Naive thymus-derived CD4-positive, alpha-beta T cell (primary cell): ENCODE data around the gene ZNF236. TPM values are rescaled to one million over a fixed set of nuclear protein-coding genes. Genes with fewer than 3 reads are reported as not detected.
A peak's percentile ranks its signal among the peaks of the same experiment; 100 is the strongest.

Source experiments
- ATAC-seq: fragments of 150-1000 bp; cut with Tn5 transposase; 2 replicates; pipeline ENCODE4 v1.10.0; 2021; ENCODE audit warnings: mild to moderate bottlenecking, moderate library complexity
- CTCF ChIA-PET: fragments of 350-600 bp; sonication (Branson Sonifier 250); formaldehyde crosslinking; loops from one replicate; lab custom pipeline; 2021; ENCODE audit warnings: antibody characterized with exemption; lab: Charles Lee
- POLR2A ChIA-PET: fragments of 350-600 bp; sonication (Branson Sonifier 250); formaldehyde crosslinking; loops from one replicate; lab custom pipeline; 2021; ENCODE audit warnings: antibody characterized with exemption, inconsistent platforms; lab: Charles Lee
- DNase-seq, 9 donors: peaks; one replicate each; pipeline versions ENCODE4 v3.0.0 to v3.0.0-alpha.2; 2020 to 2022; ENCODE audit warnings: mixed read lengths in 1 of 9
- H3K27ac ChIP-seq: one replicate; pipeline ENCODE4 v1.7.0; 2013; ENCODE audit warnings: mild to moderate bottlenecking, low read depth, low read length, moderate library complexity
- H3K27me3 ChIP-seq, 2 donors: one replicate each; pipeline ENCODE4 v1.7.0; 2013; ENCODE audit warnings: low read length in 2 of 2, mild to moderate bottlenecking in 2 of 2, moderate library complexity in 2 of 2; ENCODE audit not compliant: control insufficient read depth in 2 of 2, insufficient read depth in 2 of 2
- H3K36me3 ChIP-seq, 3 experiments: 1 replicate in 2 of 3; 2 replicates in 1 of 3; pipeline ENCODE4 v1.7.0; 2013; ENCODE audit warnings: low read length in 3 of 3, mild to moderate bottlenecking in 3 of 3, moderate library complexity in 1 of 3; ENCODE audit not compliant: insufficient read depth in 3 of 3, control insufficient read depth in 2 of 3
- H3K4me1 ChIP-seq, 2 donors: one replicate each; pipeline ENCODE4 v1.7.0; 2013; ENCODE audit warnings: low read length in 2 of 2, mild to moderate bottlenecking in 2 of 2, moderate library complexity in 1 of 2; ENCODE audit not compliant: control insufficient read depth in 2 of 2, insufficient read depth in 2 of 2
- H3K4me3 ChIP-seq: 2 replicates; pipeline ENCODE4 v1.7.0; 2013; ENCODE audit warnings: mild to moderate bottlenecking, low read length
- H3K9me3 ChIP-seq, 3 experiments: 1 replicate in 2 of 3; 2 replicates in 1 of 3; pipeline ENCODE4 v1.7.0; 2013; ENCODE audit warnings: low read length in 3 of 3; ENCODE audit not compliant: control insufficient read depth in 2 of 3
- H3K27ac Mint-ChIP-seq, 9 donors: one replicate each; pipeline ENCODE4 v1.8.0; 2020 to 2022; ENCODE audit warnings: mixed read lengths in 9 of 9, mild to moderate bottlenecking in 8 of 9, moderate library complexity in 5 of 9, inconsistent platforms in 2 of 9
- H3K27me3 Mint-ChIP-seq, 5 donors: one replicate each; pipeline ENCODE4 v1.8.0; 2021 to 2022; ENCODE audit warnings: mixed read lengths in 5 of 5, mild to moderate bottlenecking in 1 of 5
- H3K36me3 Mint-ChIP-seq, 5 donors: one replicate each; pipeline ENCODE4 v1.8.0; 2020 to 2022; ENCODE audit warnings: mixed read lengths in 5 of 5, mild to moderate bottlenecking in 3 of 5, inconsistent platforms in 1 of 5
- H3K4me1 Mint-ChIP-seq, 7 donors: one replicate each; pipeline ENCODE4 v1.8.0; 2020 to 2022; ENCODE audit warnings: mixed read lengths in 7 of 7, mild to moderate bottlenecking in 3 of 7, inconsistent platforms in 1 of 7
- H3K4me3 Mint-ChIP-seq, 10 donors: one replicate each; pipeline ENCODE4 v1.8.0; 2020 to 2022; ENCODE audit warnings: mild to moderate bottlenecking in 10 of 10, mixed read lengths in 10 of 10, moderate library complexity in 6 of 10, inconsistent platforms in 2 of 10
- H3K9me3 Mint-ChIP-seq, 11 donors: one replicate each; pipeline ENCODE4 v1.8.0; 2020 to 2022; ENCODE audit warnings: mixed read lengths in 11 of 11, mild to moderate bottlenecking in 4 of 11, inconsistent platforms in 1 of 11, moderate library complexity in 1 of 11
- intact Hi-C, 2 donors: fragments of 100-400 bp; cut with micrococcal nuclease; formaldehyde crosslinking; loops; one replicate each; pipeline ENCODE4 v1.15.1; 2023
- polyA plus RNA-seq, 2 donors: library from polyadenylated mRNA; unstranded; fragments of 300-500 nt; fragmentation: Illumina TruSeq; gene quantifications; one replicate each; pipeline ENCODE4 v1.2.3, GENCODE V29; 2021
- total RNA-seq, 6 experiments: library from RNA in 5 of 6; stranded (reverse) in 5 of 6; gene quantifications; 1 replicate in 5 of 6; 2 replicates in 1 of 6; pipeline ENCODE4 v1.2.3 and lab custom pipeline; 2021 to 2026

ZNF236 gene
- total and polyA plus RNA-seq, 7 experiments from 2014 or later, result 5.7 to 34.5 (median 28.6) TPM

GRCh38 chr18:77013811-77014521, 191.6 kb downstream of the ZNF236 start:
- no peak overlapping the region for H3K4me3 Mint-ChIP-seq
- DNase-seq (no peak), ATAC-seq (no peak)
- Histone ChIP-seq H3K4me1 (no peaks in the 10 kb centered on the region), H3K4me3 (no peak overlapping the region), H3K27ac (no peak overlapping the region), H3K27me3 (no peaks in the 10 kb centered on the region), H3K9me3 (no peaks in the 10 kb centered on the region), H3K36me3 (peaks cover 0 to 68% (median 0%) of the 10 kb centered on the region in 3 experiments)
- H3K4me1 Mint-ChIP-seq, result peaks cover 15 to 49% (median 24%) of the 10 kb centered on the region in 7 donors
- H3K36me3 Mint-ChIP-seq, result peaks cover 5 to 54% (median 30%) of the 10 kb centered on the region in 5 donors
- peak overlapping the region in 2 of 9 donors; percentile 13 to 68 for H3K27ac Mint-ChIP-seq
- POLR2A ChIA-PET, result no interaction called here
- peaks cover 0 to 8% (median 0%) of the 10 kb centered on the region in 11 donors for H3K9me3 Mint-ChIP-seq
- no peaks in the 10 kb centered on the region for H3K27me3 Mint-ChIP-seq
- CTCF ChIA-PET, result interaction anchor here (1.4 to 2.7 kb wide), 2 partner anchors 13 to 14 kb away, joined by 3 to 8 read pairs; no protein-coding TSS in a partner anchor
- intact Hi-C loops, result no loop called here

DNA sequence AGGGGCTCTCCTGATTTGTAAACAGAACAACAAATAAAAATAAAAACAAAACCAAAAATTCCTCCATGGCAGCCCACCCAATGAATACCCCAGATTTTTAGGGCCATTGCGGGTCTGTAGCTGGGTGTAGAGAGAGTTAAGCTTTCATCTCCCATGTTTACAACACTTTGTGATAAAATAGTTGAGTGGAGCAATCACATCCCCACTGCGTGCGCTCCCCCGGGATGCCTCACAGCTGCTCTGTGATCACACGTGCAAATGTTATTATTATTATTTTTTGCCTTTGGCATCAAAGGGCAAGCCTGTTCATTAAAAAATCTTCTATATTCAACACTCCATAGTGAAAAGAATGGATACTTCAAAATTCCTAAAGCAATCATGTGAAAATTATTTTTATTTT, 192.2 kb downstream of the ZNF236 start:
- ATAC-seq (no peak), DNase-seq (no peak)
- Mint-ChIP-seq H3K27ac (no peak overlapping the region), H3K4me1 (peaks cover 14 to 55% (median 30%) of the 10 kb centered on the region in 7 donors), H3K36me3 (peaks cover 7 to 58% (median 35%) of the 10 kb centered on the region in 5 donors), H3K4me3 (no peak overlapping the region), H3K27me3 (no peaks in the 10 kb centered on the region), H3K9me3 (peaks cover 0 to 8% (median 0%) of the 10 kb centered on the region in 11 donors)
- ChIA-PET POLR2A (interaction anchor here (0.9 kb wide), 1 partner anchor 113 kb away, joined by 3 read pairs; no protein-coding TSS in a partner anchor), CTCF (interaction anchor here (0.9 to 2.7 kb wide), 2 partner anchors 10 to 14 kb away, joined by 3 to 8 read pairs; no protein-coding TSS in a partner anchor)
- intact Hi-C loops, result no loop called here
- no peaks in the 10 kb centered on the region for H3K9me3 ChIP-seq
- no peaks in the 10 kb centered on the region for H3K4me1 ChIP-seq
- no peak overlapping the region for H3K27ac ChIP-seq
- no peak overlapping the region for H3K4me3 ChIP-seq
- peaks cover 0 to 63% (median 0%) of the 10 kb centered on the region in 3 experiments for H3K36me3 ChIP-seq
- no peaks in the 10 kb centered on the region for H3K27me3 ChIP-seq

DNA sequence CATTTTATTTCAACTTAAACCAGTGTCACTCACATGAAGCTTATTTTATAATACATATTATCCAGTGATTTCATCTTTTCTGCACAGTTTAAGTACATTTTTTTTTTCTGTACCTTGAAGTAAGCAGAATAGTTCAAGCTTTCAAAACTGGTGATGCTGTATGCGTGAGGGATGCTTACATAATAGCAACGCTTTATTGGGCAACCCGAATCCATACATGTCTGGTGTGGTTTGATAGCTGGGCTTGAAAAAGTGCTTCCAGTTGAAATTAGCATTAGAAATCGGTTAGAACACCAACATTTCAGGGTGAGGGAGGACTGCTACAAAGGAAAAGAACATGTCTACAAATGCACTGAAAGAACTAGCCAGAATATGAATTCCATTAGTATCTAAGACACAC, 192.8 kb downstream of the ZNF236 start:
- Histone ChIP-seq H3K27ac (no peak overlapping the region), H3K9me3 (no peaks in the 10 kb centered on the region), H3K4me3 (no peak overlapping the region), H3K36me3 (peaks cover 0 to 57% (median 0%) of the 10 kb centered on the region in 3 experiments), H3K27me3 (no peaks in the 10 kb centered on the region), H3K4me1 (no peaks in the 10 kb centered on the region)
- POLR2A ChIA-PET, result interaction anchor here (0.9 kb wide), 1 partner anchor 113 kb away, joined by 3 read pairs; no protein-coding TSS in a partner anchor
- intact Hi-C loops, result no loop called here
- Mint-ChIP-seq H3K9me3 (peaks cover 0 to 8% (median 0%) of the 10 kb centered on the region in 11 donors), H3K27me3 (no peaks in the 10 kb centered on the region), H3K4me3 (no peak overlapping the region), H3K36me3 (peaks cover 7 to 57% (median 35%) of the 10 kb centered on the region in 5 donors), H3K4me1 (peaks cover 16 to 61% (median 30%) of the 10 kb centered on the region in 7 donors), H3K27ac (peak overlapping the region in 2 of 9 donors; percentile 5 to 47)
- ATAC-seq, result no peak
- no peak for DNase-seq
- CTCF ChIA-PET, result interaction anchor here (0.9 to 2.7 kb wide), 3 partner anchors 10 to 108 kb away, joined by 3 to 8 read pairs (median 3); no protein-coding TSS in a partner anchor

DNA sequence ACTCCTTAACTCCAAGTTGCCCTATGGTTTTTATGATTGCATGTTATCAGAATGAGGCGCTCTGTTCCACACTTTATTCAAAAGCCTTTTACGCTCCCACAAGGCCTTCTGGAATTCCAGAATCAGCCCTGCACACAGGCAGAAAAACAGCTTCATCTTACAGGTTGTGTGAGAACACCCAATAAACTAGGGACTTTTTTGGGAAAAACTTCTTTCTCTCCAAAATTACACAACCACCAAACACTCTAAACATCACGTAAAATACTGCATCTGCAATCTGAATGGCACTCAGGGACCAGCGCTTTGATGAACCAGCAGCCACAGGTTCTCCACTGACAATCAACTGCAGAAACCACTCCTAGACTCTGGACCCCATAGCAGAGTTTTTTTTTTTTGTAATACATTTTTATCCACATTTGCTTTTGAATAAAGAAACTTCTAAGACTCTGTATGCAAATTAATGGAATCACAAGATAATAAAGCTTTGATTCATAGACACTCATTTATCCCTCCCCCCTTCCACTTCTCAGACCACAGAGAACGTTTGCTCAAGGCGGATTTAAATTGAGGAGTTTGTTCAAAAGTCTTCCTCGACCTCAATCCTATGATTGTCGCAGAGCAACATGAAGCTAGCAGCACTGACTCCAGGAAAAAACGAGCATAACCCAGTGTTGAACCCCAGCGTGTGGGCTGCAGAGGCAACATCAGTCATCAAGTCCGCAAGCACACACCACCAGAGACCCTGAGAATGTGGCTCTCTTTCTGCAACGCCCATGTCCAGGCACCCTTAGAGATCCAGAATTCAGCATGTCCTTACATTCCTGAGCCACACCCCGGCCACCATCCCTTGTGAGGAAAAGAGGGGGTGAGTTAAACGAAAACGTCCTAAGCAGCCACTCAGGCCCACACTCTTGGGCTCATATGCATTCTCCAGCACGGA, 193.7 kb downstream of the ZNF236 start:
- Histone ChIP-seq H3K27me3 (no peaks in the 10 kb centered on the region), H3K4me3 (no peak overlapping the region), H3K9me3 (no peaks in the 10 kb centered on the region), H3K27ac (no peak overlapping the region), H3K4me1 (no peaks in the 10 kb centered on the region), H3K36me3 (peaks cover 0 to 61% (median 0%) of the 10 kb centered on the region in 3 experiments)
- Mint-ChIP-seq H3K27me3 (no peaks in the 10 kb centered on the region), H3K4me3 (no peak overlapping the region), H3K27ac (peak overlapping the region in 5 of 9 donors; percentile 4 to 47 (median 27)), H3K36me3 (peaks cover 7 to 50% (median 35%) of the 10 kb centered on the region in 5 donors), H3K9me3 (peaks cover 0 to 8% (median 0%) of the 10 kb centered on the region in 11 donors), H3K4me1 (peaks cover 17 to 57% (median 29%) of the 10 kb centered on the region in 7 donors)
- POLR2A ChIA-PET, result interaction anchor here (1.1 to 1.3 kb wide), 2 partner anchors 12 to 194 kb away, joined by 3 to 4 read pairs; partner anchors contain the start of gene ZNF236
- ATAC-seq (no peak), DNase-seq (no peak)
- intact Hi-C loops, result no loop called here
- CTCF ChIA-PET, result interaction anchor here (0.8 to 1.1 kb wide), 2 partner anchors 107 to 195 kb away, joined by 3 read pairs; no protein-coding TSS in a partner anchor

- intact Hi-C loops, result no loop called here
- H3K27ac Mint-ChIP-seq, result peak overlapping the region in 1 of 9 donors; percentile 33
- peaks cover 0 to 8% (median 0%) of the 10 kb centered on the region in 11 donors for H3K9me3 Mint-ChIP-seq
- ChIA-PET POLR2A (interaction anchor here (1.1 to 1.3 kb wide), 2 partner anchors 13 to 195 kb away, joined by 3 to 4 read pairs; partner anchors contain the start of gene ZNF236), CTCF (interaction anchor here (0.8 kb wide), 1 partner anchor 195 kb away, joined by 3 read pairs; no protein-coding TSS in a partner anchor)
- no peaks in the 10 kb centered on the region for H3K27me3 Mint-ChIP-seq
- Histone ChIP-seq H3K4me3 (no peak overlapping the region), H3K27me3 (no peaks in the 10 kb centered on the region), H3K4me1 (no peaks in the 10 kb centered on the region), H3K27ac (no peak overlapping the region), H3K9me3 (no peaks in the 10 kb centered on the region), H3K36me3 (peaks cover 0 to 56% (median 0%) of the 10 kb centered on the region in 3 experiments)
- peaks cover 7 to 45% (median 35%) of the 10 kb centered on the region in 5 donors for H3K36me3 Mint-ChIP-seq
- ATAC-seq, result no peak
- no peak for DNase-seq
- no peak overlapping the region for H3K4me3 Mint-ChIP-seq
- H3K4me1 Mint-ChIP-seq, result peaks cover 16 to 60% (median 29%) of the 10 kb centered on the region in 7 donors
These were observed 194.6 kb downstream of the ZNF236 start for GRCh38 chr18:77016936-77017335.

DNA sequence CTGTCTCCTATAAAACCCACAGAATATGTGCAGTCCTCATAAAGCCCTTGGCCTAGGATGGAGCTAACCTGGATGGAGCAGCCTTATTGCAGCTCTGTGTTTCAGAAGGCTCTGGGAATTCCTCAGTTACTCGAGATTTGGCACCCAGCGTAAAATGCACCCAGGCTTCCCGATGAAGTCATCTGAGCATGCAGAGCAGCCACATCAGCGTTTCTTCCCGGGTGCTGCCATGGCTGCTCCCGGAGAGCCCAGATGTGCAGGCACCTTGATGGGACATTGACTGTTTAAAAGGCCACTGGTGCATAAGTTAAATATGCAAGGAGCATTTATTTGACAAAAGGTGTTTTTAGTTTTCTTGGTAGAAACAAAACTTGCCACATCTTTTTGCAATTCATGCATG, 195.0 kb downstream of the ZNF236 start:
- intact Hi-C loops, result no loop called here
- Mint-ChIP-seq H3K27me3 (no peaks in the 10 kb centered on the region), H3K9me3 (peaks cover 0 to 8% (median 0%) of the 10 kb centered on the region in 11 donors), H3K4me3 (no peak overlapping the region), H3K36me3 (peaks cover 7 to 42% (median 32%) of the 10 kb centered on the region in 5 donors), H3K4me1 (peaks cover 12 to 62% (median 25%) of the 10 kb centered on the region in 7 donors), H3K27ac (peak overlapping the region in 1 of 9 donors; percentile 33)
- ATAC-seq, result no peak
- Histone ChIP-seq H3K27me3 (no peaks in the 10 kb centered on the region), H3K4me3 (no peak overlapping the region), H3K4me1 (no peaks in the 10 kb centered on the region), H3K36me3 (peaks cover 0 to 55% (median 0%) of the 10 kb centered on the region in 3 experiments), H3K9me3 (no peaks in the 10 kb centered on the region), H3K27ac (no peak overlapping the region)
- ChIA-PET CTCF (no interaction called here), POLR2A (interaction anchor here (1.3 kb wide), 1 partner anchor 195 kb away, joined by 3 read pairs; the partner anchor contains the start of gene ZNF236)
- DNase-seq, result no peak
